Measurements from ENCODE around the gene PRKN.

Gene PRKN

GRCh38 chr6:162118706-162119105 lies 608.9 kb downstream of the PRKN start:
- H3K36me3 Mint-ChIP-seq (ENCODE audit: low read depth), result no peaks in the 10 kb centered on the region
- H3K27me3 Mint-ChIP-seq, result no peaks in the 10 kb centered on the region

GRCh38 chr6:162116902-162117525 lies 610.6 kb downstream of the PRKN start:
- Mint-ChIP-seq H3K27ac (no peak overlapping the region), H3K4me1 (ENCODE audit: low read depth) (peaks cover 3% of the 10 kb centered on the region), H3K36me3 (ENCODE audit: low read depth) (no peaks in the 10 kb centered on the region), H3K27me3 (no peaks in the 10 kb centered on the region), H3K4me3 (no peak overlapping the region), H3K9me3 (peaks cover 8% of the 10 kb centered on the region)
- DNase-seq, result no peak

More at GRCh38 chr6:162118706-162119105, 608.9 kb downstream of the PRKN start:
- H3K9me3 Mint-ChIP-seq, result peaks cover 5% of the 10 kb centered on the region
- DNase-seq, result no peak
- H3K4me3 Mint-ChIP-seq, result no peak overlapping the region
- no peak overlapping the region for H3K27ac Mint-ChIP-seq
- peaks cover 3% of the 10 kb centered on the region for H3K4me1 Mint-ChIP-seq (ENCODE audit: low read depth)

- Mint-ChIP-seq H3K27ac (no peak overlapping the region), H3K4me3 (no peak overlapping the region), H3K36me3 (ENCODE audit: low read depth) (no peaks in the 10 kb centered on the region), H3K9me3 (peaks cover 7% of the 10 kb centered on the region), H3K4me1 (ENCODE audit: low read depth) (no peaks in the 10 kb centered on the region), H3K27me3 (no peaks in the 10 kb centered on the region)
- DNase-seq, result no peak
Observed at GRCh38 chr6:162109480-162110050, 618.0 kb downstream of the PRKN start.

- Mint-ChIP-seq H3K36me3 (ENCODE audit: low read depth) (no peaks in the 10 kb centered on the region), H3K4me3 (no peak overlapping the region), H3K9me3 (peaks cover 4% of the 10 kb centered on the region), H3K27ac (no peak overlapping the region), H3K27me3 (no peaks in the 10 kb centered on the region), H3K4me1 (ENCODE audit: low read depth) (no peaks in the 10 kb centered on the region)
- no peak for DNase-seq
Observed at GRCh38 chr6:162108041-162108440, 619.5 kb downstream of the PRKN start.

GRCh38 chr6:162100096-162100495 lies 627.5 kb downstream of the PRKN start:
- Mint-ChIP-seq H3K27ac (no peak overlapping the region), H3K36me3 (ENCODE audit: low read depth) (peaks cover 2% of the 10 kb centered on the region), H3K27me3 (no peaks in the 10 kb centered on the region), H3K4me1 (ENCODE audit: low read depth) (peaks cover 3% of the 10 kb centered on the region), H3K9me3 (peaks cover 31% of the 10 kb centered on the region), H3K4me3 (no peak overlapping the region)
- no peak for DNase-seq

- no peak for DNase-seq
Observed at GRCh38 chr6:162099685-162100084, 627.9 kb downstream of the PRKN start.

GRCh38 chr6:162092816-162093502 lies 634.6 kb downstream of the PRKN start:
- H3K27ac Mint-ChIP-seq, result no peak overlapping the region
- H3K36me3 Mint-ChIP-seq (ENCODE audit: low read depth), result peaks cover 2% of the 10 kb centered on the region
- no peak overlapping the region for H3K4me3 Mint-ChIP-seq
- H3K9me3 Mint-ChIP-seq, result peaks cover 15% of the 10 kb centered on the region
- no peak for DNase-seq
- no peaks in the 10 kb centered on the region for H3K4me1 Mint-ChIP-seq (ENCODE audit: low read depth)
- no peaks in the 10 kb centered on the region for H3K27me3 Mint-ChIP-seq

More at GRCh38 chr6:162099685-162100084, 627.9 kb downstream of the PRKN start:
- no peaks in the 10 kb centered on the region for H3K27me3 Mint-ChIP-seq
- no peak overlapping the region for H3K4me3 Mint-ChIP-seq
- no peak overlapping the region for H3K27ac Mint-ChIP-seq
- peaks cover 34% of the 10 kb centered on the region for H3K9me3 Mint-ChIP-seq
- peaks cover 3% of the 10 kb centered on the region for H3K4me1 Mint-ChIP-seq (ENCODE audit: low read depth)
- peaks cover 2% of the 10 kb centered on the region for H3K36me3 Mint-ChIP-seq (ENCODE audit: low read depth)

GRCh38 chr6:162090734-162091133 lies 636.8 kb downstream of the PRKN start:
- H3K4me3 Mint-ChIP-seq, result no peak overlapping the region
- H3K9me3 Mint-ChIP-seq, result peaks cover 10% of the 10 kb centered on the region
- H3K27me3 Mint-ChIP-seq, result no peaks in the 10 kb centered on the region
- no peaks in the 10 kb centered on the region for H3K4me1 Mint-ChIP-seq (ENCODE audit: low read depth)
- no peaks in the 10 kb centered on the region for H3K36me3 Mint-ChIP-seq (ENCODE audit: low read depth)
- H3K27ac Mint-ChIP-seq, result no peak overlapping the region
- DNase-seq, result no peak

GRCh38 chr6:162088091-162088490 lies 639.5 kb downstream of the PRKN start:
- no peaks in the 10 kb centered on the region for H3K4me1 Mint-ChIP-seq (ENCODE audit: low read depth)
- H3K27ac Mint-ChIP-seq, result no peak overlapping the region
- DNase-seq, result no peak
- no peaks in the 10 kb centered on the region for H3K36me3 Mint-ChIP-seq (ENCODE audit: low read depth)
- H3K4me3 Mint-ChIP-seq, result no peak overlapping the region
- H3K9me3 Mint-ChIP-seq, result peaks cover 3% of the 10 kb centered on the region
- H3K27me3 Mint-ChIP-seq, result no peaks in the 10 kb centered on the region

- no peaks in the 10 kb centered on the region for H3K4me1 Mint-ChIP-seq (ENCODE audit: low read depth)
- no peak overlapping the region for H3K27ac Mint-ChIP-seq
- no peaks in the 10 kb centered on the region for H3K27me3 Mint-ChIP-seq
- H3K4me3 Mint-ChIP-seq, result no peak overlapping the region
- DNase-seq, result no peak
- H3K36me3 Mint-ChIP-seq (ENCODE audit: low read depth), result no peaks in the 10 kb centered on the region
- H3K9me3 Mint-ChIP-seq, result peaks cover 11% of the 10 kb centered on the region
Observed at GRCh38 chr6:162085561-162085960, 642.0 kb downstream of the PRKN start.

- Mint-ChIP-seq H3K4me1 (ENCODE audit: low read depth) (no peaks in the 10 kb centered on the region), H3K4me3 (no peak overlapping the region), H3K9me3 (peaks cover 13% of the 10 kb centered on the region), H3K36me3 (ENCODE audit: low read depth) (no peaks in the 10 kb centered on the region), H3K27ac (no peak overlapping the region), H3K27me3 (no peaks in the 10 kb centered on the region)
- no peak for DNase-seq
Observed at GRCh38 chr6:162082520-162082919, 645.0 kb downstream of the PRKN start.

GRCh38 chr6:162078667-162079066 lies 648.9 kb downstream of the PRKN start:
- H3K4me1 Mint-ChIP-seq (ENCODE audit: low read depth), result no peaks in the 10 kb centered on the region
- H3K4me3 Mint-ChIP-seq, result no peak overlapping the region
- no peaks in the 10 kb centered on the region for H3K27me3 Mint-ChIP-seq
- peaks cover 22% of the 10 kb centered on the region for H3K9me3 Mint-ChIP-seq
- H3K36me3 Mint-ChIP-seq (ENCODE audit: low read depth), result no peaks in the 10 kb centered on the region
- no peak for DNase-seq
- no peak overlapping the region for H3K27ac Mint-ChIP-seq

- H3K27ac Mint-ChIP-seq, result no peak overlapping the region
Observed at GRCh38 chr6:162078126-162078525, 649.4 kb downstream of the PRKN start.

GRCh38 chr6:162076816-162077215 lies 650.8 kb downstream of the PRKN start:
- no peak overlapping the region for H3K4me3 Mint-ChIP-seq
- H3K27me3 Mint-ChIP-seq, result no peaks in the 10 kb centered on the region
- H3K9me3 Mint-ChIP-seq, result peaks cover 21% of the 10 kb centered on the region
- H3K4me1 Mint-ChIP-seq (ENCODE audit: low read depth), result no peaks in the 10 kb centered on the region
- DNase-seq, result no peak
- H3K36me3 Mint-ChIP-seq (ENCODE audit: low read depth), result no peaks in the 10 kb centered on the region
- no peak overlapping the region for H3K27ac Mint-ChIP-seq

More at GRCh38 chr6:162078126-162078525, 649.4 kb downstream of the PRKN start:
- Mint-ChIP-seq H3K27me3 (no peaks in the 10 kb centered on the region), H3K4me1 (ENCODE audit: low read depth) (no peaks in the 10 kb centered on the region), H3K9me3 (peaks cover 22% of the 10 kb centered on the region), H3K36me3 (ENCODE audit: low read depth) (no peaks in the 10 kb centered on the region), H3K4me3 (no peak overlapping the region)
- DNase-seq, result no peak

- no peaks in the 10 kb centered on the region for H3K4me1 Mint-ChIP-seq (ENCODE audit: low read depth)
- H3K27me3 Mint-ChIP-seq, result no peaks in the 10 kb centered on the region
- peaks cover 2% of the 10 kb centered on the region for H3K36me3 Mint-ChIP-seq (ENCODE audit: low read depth)
- peaks cover 33% of the 10 kb centered on the region for H3K9me3 Mint-ChIP-seq
- no peak overlapping the region for H3K4me3 Mint-ChIP-seq
- DNase-seq, result no peak
- H3K27ac Mint-ChIP-seq, result no peak overlapping the region
Observed at GRCh38 chr6:162074641-162075275, 652.8 kb downstream of the PRKN start.
